GM19099 (cell line): ENCODE measurements around the gene FAM131C.

Experiments used
- POLR2A ChIP-seq: IDR thresholded peaks from 3 replicates; pipeline ENCODE4 v1.6.1; 2011; ENCODE audit warnings: low read depth; ENCODE audit not compliant: insufficient read length; ENCODE audit errors: extremely low read depth

The FAM131C gene

GRCh38 chr1:16073490-16074119, at the start of gene FAM131C:
TSS of gene FAM131C (minus strand) at chr1:16073651. CDS start at chr1:16073442, 209 bp downstream.
- no peak for TF ChIP-seq POLR2A

GRCh38 chr1:16122916-16123315, 49.5 kb upstream of the FAM131C start:
- TF ChIP-seq POLR2A, result no peak

- TF ChIP-seq POLR2A, result no peak
These were observed 49.0 kb upstream of the FAM131C start for GRCh38 chr1:16122350-16122881.

GRCh38 chr1:16120940-16121410, 47.5 kb upstream of the FAM131C start:
- no peak for TF ChIP-seq POLR2A

- TF ChIP-seq POLR2A, result no peak
These were observed 47.0 kb upstream of the FAM131C start for GRCh38 chr1:16120407-16120806.

GRCh38 chr1:16119926-16120325, 46.5 kb upstream of the FAM131C start:
- TF ChIP-seq POLR2A, result no peak

GRCh38 chr1:16119504-16119903, 46.1 kb upstream of the FAM131C start:
- TF ChIP-seq POLR2A, result no peak

- TF ChIP-seq POLR2A, result no peak
These were observed 45.3 kb upstream of the FAM131C start for GRCh38 chr1:16118706-16119105.

- no peak for TF ChIP-seq POLR2A
These were observed 44.5 kb upstream of the FAM131C start for GRCh38 chr1:16117936-16118335.

- TF ChIP-seq POLR2A, result no peak
These were observed 43.9 kb upstream of the FAM131C start for GRCh38 chr1:16117369-16117768.

- no peak for TF ChIP-seq POLR2A
These were observed 43.2 kb upstream of the FAM131C start for GRCh38 chr1:16116625-16117024.

GRCh38 chr1:16116002-16116401, 42.6 kb upstream of the FAM131C start:
- TF ChIP-seq POLR2A, result no peak

GRCh38 chr1:16115468-16115983, 42.1 kb upstream of the FAM131C start:
- no peak for TF ChIP-seq POLR2A

GRCh38 chr1:16114527-16115467, 41.3 kb upstream of the FAM131C start:
- TF ChIP-seq POLR2A, result no peak
